Body of pancreas (tissue), 4 donors: ENCODE results near the gene RNF213. TPM values are rescaled to one million over a fixed set of nuclear protein-coding genes. Genes with fewer than 3 reads are reported as not detected.

Experiments
- ATAC-seq: fragments of 150-250 bp; one replicate; pipeline ENCODE4 v1.9.1; 2016
- DNase-seq, 4 donors: peaks; one replicate each; pipeline ENCODE4 v3.0.0-alpha.2; 2019
- H3K27ac ChIP-seq, 4 donors: fragments of 200-600 bp; sonication (generic); 1 replicate in 3 of 4; 2 replicates in 1 of 4; pipeline versions ENCODE4 v1.5.1 to v1.6.1; 2016 to 2019; ENCODE audit warnings: mild to moderate bottlenecking in 1 of 4, mixed read lengths in 1 of 4, moderate library complexity in 1 of 4
- H3K27me3 ChIP-seq, 2 donors: fragments of 200-600 bp; sonication (generic); one replicate each; pipeline ENCODE4 v1.6.0; 2016; ENCODE audit warnings: mild to moderate bottlenecking in 1 of 2
- H3K36me3 ChIP-seq, 2 donors: fragments of 200-600 bp; sonication (generic); replicated peaks in 1 of 2; 2 replicates each; pipeline ENCODE4 v1.5.1; 2016; ENCODE audit warnings: low read depth in 2 of 2; ENCODE audit not compliant: insufficient read depth in 1 of 2
- H3K4me1 ChIP-seq: fragments of 200-600 bp; sonication (generic); one replicate; pipeline ENCODE4 v1.6.0; 2016
- H3K4me3 ChIP-seq, 2 donors: fragments of 200-600 bp; sonication (generic); 1 replicate in 1 of 2; 2 replicates in 1 of 2; pipeline ENCODE4 v1.5.1; 2016 to 2019
- H3K9me3 ChIP-seq, 3 donors: fragments of 200-600 bp; sonication (generic); 1 replicate in 2 of 3; 2 replicates in 1 of 3; pipeline ENCODE4 v1.5.1; 2016
- CTCF ChIP-seq, 7 experiments: fragments of 450-650 bp in 4 of 7; fragments of 200-600 bp in 3 of 7; sonication (generic) in 3 of 7; IDR thresholded peaks; one replicate each; pipeline ENCODE4 v1.5.1; 2016 to 2019; ENCODE audit warnings: antibody characterized with exemption in 7 of 7
- POLR2A ChIP-seq, 3 donors: fragments of 450-650 bp; IDR thresholded peaks; one replicate each; pipeline ENCODE4 v1.6.1; 2016; ENCODE audit warnings: antibody characterized with exemption in 3 of 3, mild to moderate bottlenecking in 2 of 3
- WGBS, 2 donors: methylation state at CpG; one replicate each; pipeline ENCODE4 v1.1.5; 2017; 5-methylcytosine and 5-hydroxymethylcytosine counted together
- intact Hi-C: fragments of 100-400 bp; cut with DNase I; formaldehyde crosslinking; loops from one replicate; pipeline ENCODE4 v1.15.1; 2023
- total RNA-seq, 2 donors: library from RNA; depleted of rRNA; stranded (reverse); fragments of >200 nt; gene quantifications; one replicate each; pipeline ENCODE4 v1.1.0, GENCODE V29; 2016

Gene RNF213
- total RNA-seq, 2 donors from 2014 or later, result 60.7 to 69.5 TPM

- WGBS, 2 donors, result 60 to 80% methylated on average over 1 to 6 of the region's 6 CpGs
- no peak overlapping the region for H3K4me3 ChIP-seq
- no peak for TF ChIP-seq POLR2A (IDR thresholded peaks at IDR 0.05)
- no peak for TF ChIP-seq CTCF (IDR thresholded peaks at IDR 0.05)
- H3K9me3 ChIP-seq, result no peaks in the 10 kb centered on the region
- no peaks in the 10 kb centered on the region for H3K36me3 ChIP-seq
- peaks cover 7% of the 10 kb centered on the region for H3K4me1 ChIP-seq
- intact Hi-C loops, result no loop called here
- DNase-seq (peak in 1 of 4 donors; percentile 10), ATAC-seq (no peak)
- no peak overlapping the region for H3K27ac ChIP-seq
- no peaks in the 10 kb centered on the region for H3K27me3 ChIP-seq
These were observed 172.4 kb downstream of the RNF213 start for GRCh38 chr17:80432961-80433550.

- 82 to 84% methylated on average over 12 of the region's 12 CpGs for WGBS, 2 donors
- no peak for TF ChIP-seq CTCF (IDR thresholded peaks at IDR 0.05)
- no peak for TF ChIP-seq POLR2A (IDR thresholded peaks at IDR 0.05)
- peaks cover 7% of the 10 kb centered on the region for H3K4me1 ChIP-seq
- intact Hi-C loops, result no loop called here
- no peak for ATAC-seq
- DNase-seq, result no peak
- no peaks in the 10 kb centered on the region for H3K36me3 ChIP-seq
- H3K4me3 ChIP-seq, result no peak overlapping the region
- H3K27me3 ChIP-seq, result no peaks in the 10 kb centered on the region
- no peaks in the 10 kb centered on the region for H3K9me3 ChIP-seq
- no peak overlapping the region for H3K27ac ChIP-seq
These were observed 173.4 kb downstream of the RNF213 start for GRCh38 chr17:80433916-80434666.

- Histone ChIP-seq H3K36me3 (no peaks in the 10 kb centered on the region), H3K9me3 (no peaks in the 10 kb centered on the region), H3K4me1 (peaks cover 6% of the 10 kb centered on the region), H3K4me3 (no peak overlapping the region), H3K27me3 (no peaks in the 10 kb centered on the region), H3K27ac (no peak overlapping the region)
- intact Hi-C loops, result no loop called here
- TF ChIP-seq POLR2A (IDR thresholded peaks at IDR 0.05) (no peak), CTCF (IDR thresholded peaks at IDR 0.05) (no peak)
- WGBS, 2 donors, result 82 to 84% methylated on average over 5 to 10 of the region's 10 CpGs
- DNase-seq (no peak), ATAC-seq (no peak)
These were observed 176.9 kb downstream of the RNF213 start for GRCh38 chr17:80437532-80437931.

GRCh38 chr17:80438806-80439205, 178.2 kb downstream of the RNF213 start:
- no peak overlapping the region for H3K4me3 ChIP-seq
- H3K27me3 ChIP-seq, result no peaks in the 10 kb centered on the region
- DNase-seq (no peak), ATAC-seq (no peak)
- 82% methylated on average over 5 of the region's 5 CpGs; no CpG with 5 or more reads in 1 of the 2 donors for WGBS, 2 donors
- TF ChIP-seq CTCF (IDR thresholded peaks at IDR 0.05) (no peak), POLR2A (IDR thresholded peaks at IDR 0.05) (no peak)
- intact Hi-C loops, result no loop called here
- H3K27ac ChIP-seq, result no peak overlapping the region
- H3K9me3 ChIP-seq, result no peaks in the 10 kb centered on the region
- no peaks in the 10 kb centered on the region for H3K4me1 ChIP-seq
- no peaks in the 10 kb centered on the region for H3K36me3 ChIP-seq
